Measurements from ENCODE around the gene AGBL1.

Gene AGBL1

DNA sequence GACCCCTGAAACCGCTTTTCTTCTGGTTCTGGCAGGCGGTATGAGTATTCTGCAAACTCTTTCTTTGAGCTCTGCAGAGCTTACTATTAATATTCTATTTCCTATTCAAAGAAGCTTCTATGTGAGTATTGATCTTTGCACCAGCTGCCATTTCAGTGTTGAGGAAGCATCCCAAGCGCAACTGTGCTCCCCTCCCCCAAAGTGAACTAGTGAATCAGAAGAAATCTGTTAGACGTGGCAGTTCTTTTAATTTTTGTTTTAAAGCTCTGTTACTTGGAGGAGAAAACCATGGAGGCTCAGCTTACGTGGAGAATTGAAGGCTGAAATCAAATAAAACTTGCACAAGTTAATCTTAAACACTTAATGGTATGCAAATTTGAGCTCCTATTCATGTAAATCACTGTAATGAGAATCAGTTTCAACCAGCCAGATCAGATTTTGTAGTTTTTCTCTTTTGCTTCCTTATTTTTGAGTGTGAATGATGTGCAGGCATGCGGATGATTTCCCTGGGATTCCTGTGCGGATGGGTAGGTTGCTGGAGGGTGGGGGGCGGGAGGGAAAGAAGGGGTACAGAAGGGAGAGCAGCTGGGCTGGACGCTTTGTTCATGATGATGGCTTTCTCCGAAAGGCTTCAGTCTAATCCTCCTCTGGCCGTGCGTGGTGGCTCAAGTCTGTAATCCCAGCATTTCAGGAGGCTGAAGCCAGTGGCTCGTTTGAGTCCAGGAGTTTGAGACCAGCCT is 16.1 kb upstream of the AGBL1 start:
- Mint-ChIP-seq H3K36me3 (ENCODE audit: low read depth) (no peaks in the 10 kb centered on the region), H3K27ac (no peak overlapping the region), H3K9me3 (no peaks in the 10 kb centered on the region), H3K4me3 (no peak overlapping the region), H3K4me1 (ENCODE audit: low read depth) (no peaks in the 10 kb centered on the region), H3K27me3 (ENCODE audit: low read depth) (peaks cover 3% of the 10 kb centered on the region)

DNA sequence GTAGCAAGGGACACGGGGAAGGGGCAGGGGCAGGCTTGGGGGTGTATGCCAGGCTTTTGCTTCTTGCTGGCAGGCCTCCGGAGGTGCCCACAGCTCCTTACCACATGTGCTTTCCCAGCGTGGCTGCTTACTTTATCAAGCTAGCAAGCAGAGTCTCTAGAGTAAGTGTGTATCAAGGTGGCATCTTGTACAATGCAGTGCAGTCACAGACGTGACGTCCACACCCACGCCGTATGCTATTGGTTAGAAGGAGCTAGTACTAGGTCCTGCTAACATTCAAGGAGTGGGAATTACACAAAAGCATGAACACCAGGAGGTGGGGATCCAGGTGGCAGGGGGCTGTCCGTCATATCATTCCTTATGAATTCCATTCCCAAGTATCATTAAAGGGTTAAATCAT is 15.3 kb upstream of the AGBL1 start:
- Mint-ChIP-seq H3K27ac (no peak overlapping the region), H3K27me3 (ENCODE audit: low read depth) (peaks cover 3% of the 10 kb centered on the region), H3K9me3 (no peaks in the 10 kb centered on the region), H3K4me1 (ENCODE audit: low read depth) (no peaks in the 10 kb centered on the region), H3K36me3 (ENCODE audit: low read depth) (no peaks in the 10 kb centered on the region), H3K4me3 (no peak overlapping the region)

DNA sequence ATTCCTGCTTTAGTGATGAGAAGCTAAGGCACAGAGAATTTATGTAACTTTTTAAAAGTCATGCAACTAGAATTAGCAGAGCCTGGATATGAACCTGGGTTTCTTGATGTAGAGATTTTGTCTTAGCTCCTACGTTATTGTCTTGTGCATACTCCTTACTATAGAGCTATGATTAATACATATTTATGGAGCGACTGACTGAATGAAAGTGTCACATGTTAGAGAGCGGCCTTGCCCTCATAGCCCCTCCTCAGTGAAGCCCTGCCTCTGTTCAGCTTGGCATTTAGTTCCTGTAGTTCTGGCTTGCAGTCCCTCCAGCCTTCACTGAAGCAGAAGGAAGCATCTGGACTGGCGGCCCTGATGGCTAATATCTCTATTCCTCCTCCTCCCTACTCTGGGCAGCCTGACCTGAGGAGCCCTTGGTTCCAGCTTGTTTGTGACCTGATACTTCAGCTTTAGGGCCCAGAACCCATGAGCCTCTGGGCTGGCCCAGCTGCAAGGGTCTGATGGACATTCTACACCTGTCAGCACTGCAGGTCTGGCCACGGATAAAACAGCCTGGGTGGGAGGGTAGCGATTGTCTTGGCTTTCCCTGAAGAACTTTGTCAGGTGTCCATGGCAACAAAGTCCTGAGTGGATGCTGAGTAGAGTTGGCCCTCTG is 13.4 kb upstream of the AGBL1 start:
- peaks cover 2% of the 10 kb centered on the region for H3K27me3 Mint-ChIP-seq (ENCODE audit: low read depth)
- H3K4me3 Mint-ChIP-seq = no peak overlapping the region
- H3K36me3 Mint-ChIP-seq (ENCODE audit: low read depth) = no peaks in the 10 kb centered on the region
- H3K4me1 Mint-ChIP-seq (ENCODE audit: low read depth) = no peaks in the 10 kb centered on the region
- H3K9me3 Mint-ChIP-seq = no peaks in the 10 kb centered on the region
- H3K27ac Mint-ChIP-seq = no peak overlapping the region

DNA sequence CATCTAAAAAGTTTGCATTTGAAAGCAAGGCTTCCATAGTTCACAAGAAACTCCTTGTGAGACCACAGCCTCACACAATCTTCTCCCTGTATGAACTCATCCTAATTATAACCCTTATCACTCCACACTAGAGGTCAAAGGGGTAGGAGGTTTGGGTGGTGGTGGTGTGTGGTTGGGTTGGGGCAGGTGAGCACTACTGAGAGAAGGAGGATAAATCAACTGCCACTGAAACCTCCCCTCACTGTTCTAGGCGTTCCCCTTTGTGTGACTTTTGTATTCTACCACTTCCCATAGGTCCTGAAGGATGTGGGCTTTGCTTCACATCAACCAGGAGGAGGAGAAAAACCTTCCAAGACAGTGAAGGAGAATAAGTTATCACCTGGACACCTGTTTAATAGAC is 6.4 kb upstream of the AGBL1 start:
- H3K27ac Mint-ChIP-seq = no peak overlapping the region
- H3K36me3 Mint-ChIP-seq (ENCODE audit: low read depth) = no peaks in the 10 kb centered on the region
- no peaks in the 10 kb centered on the region for H3K4me1 Mint-ChIP-seq (ENCODE audit: low read depth)
- H3K27me3 Mint-ChIP-seq (ENCODE audit: low read depth) = no peaks in the 10 kb centered on the region
- H3K9me3 Mint-ChIP-seq = no peaks in the 10 kb centered on the region
- H3K4me3 Mint-ChIP-seq = no peak overlapping the region

DNA sequence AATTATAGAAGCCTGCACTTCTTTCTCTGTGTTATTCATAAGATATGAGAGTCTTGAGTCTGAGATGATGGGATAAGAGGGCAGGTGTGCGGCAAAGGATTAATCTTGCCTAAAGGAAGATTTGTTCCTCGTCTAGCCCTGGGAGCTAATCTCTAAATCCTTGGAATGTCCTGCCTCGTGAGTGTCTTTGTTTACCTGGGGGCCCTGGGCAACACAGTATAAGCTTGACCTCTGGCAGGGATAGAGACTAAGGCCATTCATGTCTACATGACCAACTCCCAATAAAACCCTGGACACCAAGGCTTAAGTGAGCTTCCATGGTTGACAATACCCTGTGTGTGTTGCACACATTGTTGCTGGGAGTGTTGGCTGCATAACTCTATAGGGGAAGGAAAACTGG is 3.2 kb upstream of the AGBL1 start:
- no peaks in the 10 kb centered on the region for H3K4me1 Mint-ChIP-seq (ENCODE audit: low read depth)
- no peaks in the 10 kb centered on the region for H3K27me3 Mint-ChIP-seq (ENCODE audit: low read depth)
- H3K27ac Mint-ChIP-seq = no peak overlapping the region
- H3K9me3 Mint-ChIP-seq = no peaks in the 10 kb centered on the region
- H3K36me3 Mint-ChIP-seq (ENCODE audit: low read depth) = no peaks in the 10 kb centered on the region
- H3K4me3 Mint-ChIP-seq = no peak overlapping the region

DNA sequence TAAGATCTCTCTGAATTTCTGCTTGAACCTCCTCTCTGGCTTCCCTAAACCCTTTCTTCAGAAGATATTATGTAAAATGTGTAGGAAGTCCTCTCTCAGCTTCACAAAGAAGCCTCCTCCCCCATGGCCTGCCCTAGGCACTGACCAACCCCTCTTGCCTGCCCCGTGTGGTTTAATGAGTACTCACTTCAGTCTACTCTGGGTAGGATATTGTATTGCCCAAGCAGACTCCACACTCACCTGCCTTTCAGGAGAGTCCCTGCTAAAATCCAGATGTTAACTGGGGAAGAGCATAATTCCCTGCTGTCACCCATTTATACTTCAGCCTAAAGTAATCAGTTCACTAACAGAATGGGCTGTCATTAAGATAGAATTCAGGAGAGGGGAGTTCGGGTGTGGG is 2.6 kb upstream of the AGBL1 start:
- Mint-ChIP-seq H3K27ac (no peak overlapping the region), H3K4me3 (no peak overlapping the region), H3K27me3 (ENCODE audit: low read depth) (no peaks in the 10 kb centered on the region), H3K36me3 (ENCODE audit: low read depth) (no peaks in the 10 kb centered on the region), H3K4me1 (ENCODE audit: low read depth) (no peaks in the 10 kb centered on the region), H3K9me3 (no peaks in the 10 kb centered on the region)

DNA sequence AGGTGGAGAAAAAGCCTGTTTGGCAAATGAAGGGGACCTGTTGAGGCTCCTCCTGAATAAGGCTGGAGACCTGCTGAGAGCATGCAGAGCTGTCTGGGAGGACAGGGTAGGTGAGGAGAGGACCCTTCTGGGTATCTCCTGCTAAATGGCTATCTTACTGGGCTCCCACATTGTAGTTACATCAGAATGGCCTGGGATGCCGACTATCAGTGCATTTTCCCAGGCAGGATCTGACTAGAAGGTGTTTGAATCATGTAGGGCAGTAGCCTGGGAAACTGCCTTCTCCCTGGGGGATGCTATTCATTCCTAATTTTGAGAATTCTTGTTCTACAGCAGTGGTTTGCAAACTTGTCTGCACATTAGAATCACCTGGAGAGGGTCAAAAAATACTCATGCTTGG is 631 bp downstream of the AGBL1 start:
- H3K27ac Mint-ChIP-seq = no peak overlapping the region

GRCh38 chr15:86082619-86083380 is 3.1 kb downstream of the AGBL1 start:
- H3K27ac Mint-ChIP-seq = no peak overlapping the region
- no peaks in the 10 kb centered on the region for H3K9me3 Mint-ChIP-seq
- no peaks in the 10 kb centered on the region for H3K36me3 Mint-ChIP-seq (ENCODE audit: low read depth)
- H3K4me1 Mint-ChIP-seq (ENCODE audit: low read depth) = no peaks in the 10 kb centered on the region
- peaks cover 6% of the 10 kb centered on the region for H3K27me3 Mint-ChIP-seq (ENCODE audit: low read depth)
- no peak overlapping the region for H3K4me3 Mint-ChIP-seq

More for the DNA sequence above, 631 bp downstream of the AGBL1 start:
- Mint-ChIP-seq H3K4me3 (no peak overlapping the region), H3K36me3 (ENCODE audit: low read depth) (no peaks in the 10 kb centered on the region), H3K27me3 (ENCODE audit: low read depth) (peaks cover 6% of the 10 kb centered on the region), H3K4me1 (ENCODE audit: low read depth) (no peaks in the 10 kb centered on the region), H3K9me3 (no peaks in the 10 kb centered on the region)

- no peak overlapping the region for H3K27ac Mint-ChIP-seq
- H3K4me3 Mint-ChIP-seq = no peak overlapping the region
- no peaks in the 10 kb centered on the region for H3K4me1 Mint-ChIP-seq (ENCODE audit: low read depth)
- peaks cover 12% of the 10 kb centered on the region for H3K27me3 Mint-ChIP-seq (ENCODE audit: low read depth)
- H3K36me3 Mint-ChIP-seq (ENCODE audit: low read depth) = no peaks in the 10 kb centered on the region
- H3K9me3 Mint-ChIP-seq = no peaks in the 10 kb centered on the region
Observed at GRCh38 chr15:86087808-86088207, 8.1 kb downstream of the AGBL1 start.

DNA sequence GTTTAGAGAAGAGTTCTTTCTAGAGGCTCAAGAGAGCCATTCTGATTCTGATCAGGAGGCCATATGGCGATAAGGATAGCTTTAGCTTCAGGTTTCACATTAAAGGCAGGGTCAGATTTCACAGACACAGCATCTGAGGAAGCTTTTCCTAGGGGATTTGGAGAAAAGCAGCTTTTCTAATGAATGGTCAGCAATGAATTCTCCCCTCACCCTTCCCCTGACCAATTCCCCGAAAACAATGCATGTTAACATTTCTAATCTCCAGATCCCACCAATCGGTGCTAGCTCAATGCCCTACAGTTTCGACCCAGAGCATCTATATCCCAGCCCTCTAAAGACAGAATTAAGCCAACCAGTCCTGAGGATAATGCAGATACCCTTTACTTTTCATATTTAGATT is 9.8 kb downstream of the AGBL1 start:
- Mint-ChIP-seq H3K27me3 (ENCODE audit: low read depth) (peaks cover 6% of the 10 kb centered on the region), H3K4me3 (no peak overlapping the region), H3K27ac (no peak overlapping the region), H3K36me3 (ENCODE audit: low read depth) (no peaks in the 10 kb centered on the region), H3K4me1 (ENCODE audit: low read depth) (no peaks in the 10 kb centered on the region), H3K9me3 (no peaks in the 10 kb centered on the region)

GRCh38 chr15:86101818-86102217 is 22.1 kb downstream of the AGBL1 start:
- H3K9me3 Mint-ChIP-seq = peaks cover 5% of the 10 kb centered on the region
- H3K36me3 Mint-ChIP-seq (ENCODE audit: low read depth) = no peaks in the 10 kb centered on the region
- no peaks in the 10 kb centered on the region for H3K4me1 Mint-ChIP-seq (ENCODE audit: low read depth)
- no peak overlapping the region for H3K27ac Mint-ChIP-seq
- no peak overlapping the region for H3K4me3 Mint-ChIP-seq
- H3K27me3 Mint-ChIP-seq (ENCODE audit: low read depth) = no peaks in the 10 kb centered on the region

GRCh38 chr15:86103825-86104224 is 24.2 kb downstream of the AGBL1 start:
- H3K27me3 Mint-ChIP-seq (ENCODE audit: low read depth) = no peaks in the 10 kb centered on the region
- H3K4me1 Mint-ChIP-seq (ENCODE audit: low read depth) = no peaks in the 10 kb centered on the region
- H3K4me3 Mint-ChIP-seq = no peak overlapping the region
- no peaks in the 10 kb centered on the region for H3K36me3 Mint-ChIP-seq (ENCODE audit: low read depth)
- H3K9me3 Mint-ChIP-seq = peaks cover 5% of the 10 kb centered on the region
- no peak overlapping the region for H3K27ac Mint-ChIP-seq

- Mint-ChIP-seq H3K27me3 (ENCODE audit: low read depth) (no peaks in the 10 kb centered on the region), H3K36me3 (ENCODE audit: low read depth) (no peaks in the 10 kb centered on the region), H3K4me1 (ENCODE audit: low read depth) (no peaks in the 10 kb centered on the region), H3K27ac (no peak overlapping the region), H3K4me3 (no peak overlapping the region), H3K9me3 (peaks cover 5% of the 10 kb centered on the region)
Observed at GRCh38 chr15:86106306-86106705, 26.6 kb downstream of the AGBL1 start.

- Mint-ChIP-seq H3K9me3 (no peaks in the 10 kb centered on the region), H3K27me3 (ENCODE audit: low read depth) (no peaks in the 10 kb centered on the region), H3K27ac (no peak overlapping the region), H3K36me3 (ENCODE audit: low read depth) (no peaks in the 10 kb centered on the region), H3K4me1 (ENCODE audit: low read depth) (no peaks in the 10 kb centered on the region), H3K4me3 (no peak overlapping the region)
Observed at GRCh38 chr15:86115145-86115801, 35.6 kb downstream of the AGBL1 start.

Data from T-helper 1 cell treated with Interleukin-12 subunit alpha and Interleukin-12 subunit beta and Interleukin-4 antibody, amounts not matched to agents 30 μg/mL and 1 μg/mL, for 36 hours (primary cell).